H9 (cell line): Measurements from ENCODE around the gene SLC35B1. TPM values are rescaled to one million over a fixed set of nuclear protein-coding genes. Genes with fewer than 3 reads are reported as not detected.
A peak's percentile ranks its signal among the peaks of the same experiment; 100 is the strongest.

Experiments used
- DNase-seq: peaks from one replicate; pipeline ENCODE4 v3.0.0-alpha.2; 2017
- H2AFZ ChIP-seq: one replicate; pipeline ENCODE4 v1.6.1; 2013; ENCODE audit warnings: mild to moderate bottlenecking, low read length, control low read depth, moderate library complexity
- H2AK5ac ChIP-seq: 2 replicates; pipeline ENCODE4 v1.6.1; 2013; ENCODE audit warnings: low read length, control low read depth, mixed read lengths; ENCODE audit not compliant: insufficient read length
- H2BK120ac ChIP-seq: one replicate; pipeline ENCODE4 v1.6.1; 2013; ENCODE audit warnings: low read depth, mild to moderate bottlenecking, low read length, control low read depth, inconsistent platforms; ENCODE audit not compliant: poor library complexity, severe bottlenecking
- H2BK12ac ChIP-seq: 2 replicates; pipeline ENCODE4 v1.6.1; 2013; ENCODE audit warnings: low read length, control low read depth, mixed read lengths, low read depth; ENCODE audit not compliant: insufficient read length
- H2BK15ac ChIP-seq: 2 replicates; pipeline ENCODE4 v1.6.1; 2013; ENCODE audit warnings: low read depth, low read length, control low read depth
- H2BK20ac ChIP-seq: one replicate; pipeline ENCODE4 v1.6.1; 2013; ENCODE audit warnings: low read depth, mild to moderate bottlenecking, low read length, control low read depth, inconsistent platforms; ENCODE audit not compliant: poor library complexity, severe bottlenecking
- H2BK5ac ChIP-seq: 2 replicates; pipeline ENCODE4 v1.6.1; 2013; ENCODE audit warnings: low read length, control low read depth, mixed read lengths; ENCODE audit not compliant: insufficient read length
- H3K14ac ChIP-seq: 2 replicates; pipeline ENCODE4 v1.6.1; 2013; ENCODE audit warnings: low read length, control low read depth; ENCODE audit not compliant: insufficient read depth
- H3K18ac ChIP-seq: 2 replicates; pipeline ENCODE4 v1.6.1; 2013; ENCODE audit warnings: low read depth, mild to moderate bottlenecking, mixed read lengths, low read length, control low read depth; ENCODE audit not compliant: insufficient read length
- H3K23ac ChIP-seq: 2 replicates; pipeline ENCODE4 v1.6.1; 2013; ENCODE audit warnings: low read length, control low read depth, mixed read lengths, low read depth; ENCODE audit not compliant: insufficient read length
- H3K23me2 ChIP-seq: 2 replicates; pipeline ENCODE4 v1.6.1; 2013; ENCODE audit warnings: low read depth, mild to moderate bottlenecking, mixed read lengths, low read length, control low read depth; ENCODE audit not compliant: insufficient read length, poor library complexity, severe bottlenecking
- H3K27ac ChIP-seq: 2 replicates; pipeline ENCODE4 v1.5.1; 2013; ENCODE audit warnings: low read length, control low read depth, mixed read lengths, low read depth; ENCODE audit not compliant: insufficient read length
- H3K27me3 ChIP-seq: 2 replicates; pipeline ENCODE4 v1.6.1; 2013; ENCODE audit warnings: low read length, control low read depth, inconsistent platforms; ENCODE audit not compliant: insufficient read depth
- H3K4ac ChIP-seq: 2 replicates; pipeline ENCODE4 v1.6.1; 2013; ENCODE audit warnings: low read depth, mild to moderate bottlenecking, control low read depth, inconsistent platforms, low read length, moderate library complexity
- H3K4me1 ChIP-seq: 2 replicates; pipeline ENCODE4 v1.6.1; 2013; ENCODE audit warnings: low read length, control low read depth, inconsistent platforms; ENCODE audit not compliant: insufficient read depth
- H3K4me2 ChIP-seq: 2 replicates; pipeline ENCODE4 v1.6.1; 2013; ENCODE audit warnings: low read length, control low read depth, mixed read lengths; ENCODE audit not compliant: insufficient read length, insufficient read depth
- H3K56ac ChIP-seq: 2 replicates; pipeline ENCODE4 v1.6.1; 2013; ENCODE audit warnings: low read depth, mild to moderate bottlenecking, mixed read lengths, low read length, control low read depth; ENCODE audit not compliant: insufficient read length
- H3K79me1 ChIP-seq: 2 replicates; pipeline ENCODE4 v1.6.1; 2013; ENCODE audit warnings: low read depth, mild to moderate bottlenecking, moderate library complexity, low read length, control low read depth, inconsistent platforms; ENCODE audit not compliant: insufficient read depth, poor library complexity, severe bottlenecking
- H3K79me2 ChIP-seq: 2 replicates; pipeline ENCODE4 v1.6.1; 2013; ENCODE audit warnings: low read length, control low read depth, inconsistent platforms; ENCODE audit not compliant: insufficient read depth
- H3K9ac ChIP-seq: 2 replicates; pipeline ENCODE4 v1.6.1; 2013; ENCODE audit warnings: low read length, control low read depth, mixed read lengths; ENCODE audit not compliant: insufficient read length; ENCODE audit errors: extremely low read depth
- H3K9me3 ChIP-seq: one replicate; pipeline ENCODE4 v1.6.1; 2013; ENCODE audit warnings: low read depth, low read length, inconsistent platforms; ENCODE audit not compliant: control insufficient read depth
- H3T11ph ChIP-seq: one replicate; pipeline ENCODE4 v1.6.1; 2013; ENCODE audit warnings: mild to moderate bottlenecking, low read length, control low read depth, inconsistent platforms
- H4K20me1 ChIP-seq: one replicate; pipeline ENCODE4 v1.6.1; 2013; ENCODE audit not compliant: control insufficient read depth, insufficient read length, insufficient read depth
- H4K5ac ChIP-seq: 2 replicates; pipeline ENCODE4 v1.6.1; 2013; ENCODE audit warnings: low read depth, mild to moderate bottlenecking, mixed read lengths, low read length, control low read depth; ENCODE audit not compliant: insufficient read length
- H4K8ac ChIP-seq: replicated peaks from 2 replicates; pipeline ENCODE4 v1.6.1; 2013; ENCODE audit warnings: low read length, control low read depth, mixed read lengths, low read depth; ENCODE audit not compliant: insufficient read length
- H4K91ac ChIP-seq: 2 replicates; pipeline ENCODE4 v1.6.1; 2013; ENCODE audit warnings: low read depth, mild to moderate bottlenecking, moderate library complexity, mixed read lengths, low read length, control low read depth; ENCODE audit not compliant: insufficient read length
- H3K27ac Mint-ChIP-seq, 3 experiments: 2 replicates in 2 of 3; 3 replicates in 1 of 3; pipeline ENCODE4 v1.8.0; 2020 to 2021; ENCODE audit warnings: mixed read lengths in 3 of 3, mild to moderate bottlenecking in 1 of 3, moderate library complexity in 1 of 3
- H3K27me3 Mint-ChIP-seq: 2 replicates; pipeline ENCODE4 v1.8.0; 2021; ENCODE audit warnings: low read depth, mild to moderate bottlenecking, moderate library complexity, mixed read lengths
- H3K36me3 Mint-ChIP-seq, 3 experiments: 2 replicates in 2 of 3; 3 replicates in 1 of 3; pipeline ENCODE4 v1.8.0; 2020 to 2021; ENCODE audit warnings: low read depth in 3 of 3, mixed read lengths in 3 of 3; ENCODE audit not compliant: insufficient read depth in 1 of 3
- H3K4me1 Mint-ChIP-seq, 2 experiments: 2 replicates each; pipeline ENCODE4 v1.8.0; 2020; ENCODE audit warnings: mixed read lengths in 2 of 2
- H3K4me3 Mint-ChIP-seq, 2 experiments: 2 replicates in 1 of 2; 3 replicates in 1 of 2; pipeline ENCODE4 v1.8.0; 2020 to 2021; ENCODE audit warnings: mild to moderate bottlenecking in 2 of 2, mixed read lengths in 2 of 2, moderate library complexity in 1 of 2
- H3K9me3 Mint-ChIP-seq, 2 experiments: 2 replicates in 1 of 2; 3 replicates in 1 of 2; pipeline ENCODE4 v1.8.0; 2020; ENCODE audit warnings: mild to moderate bottlenecking in 2 of 2, mixed read lengths in 2 of 2, moderate library complexity in 1 of 2
- WGBS: extraction: QIAGEN DNeasy Blood & Tissue Kit; methylation state at CpG from one replicate; pipeline ENCODE4 v1.1.7; 2013; ENCODE audit warnings: missing lambda C conversion rate, low lambda C conversion rate, mixed read lengths; ENCODE audit not compliant: insufficient read length; ENCODE audit errors: extremely low coverage; 5-methylcytosine and 5-hydroxymethylcytosine counted together
- total RNA-seq: library from RNA; stranded (reverse); gene quantifications from 2 replicates; pipeline ENCODE4 v1.2.1, GENCODE V29; 2021
- TF ChIP-seq, protein P1 (sequence below): fragments of 200-600 bp; sonication (generic); conservative IDR thresholded peaks from 3 replicates; pipeline ENCODE4 v1.8.0; 2021; ENCODE audit warnings: antibody characterized with exemption, mild to moderate bottlenecking

SLC35B1 gene
- total RNA-seq, 1 experiment from 2014 or later, result 58.9 TPM

GRCh38 chr17:49691086-49691676 lies 16.6 kb downstream of the SLC35B1 start:
- Histone ChIP-seq H2BK12ac (no peak overlapping the region), H4K5ac (no peak overlapping the region), H3K4ac (no peak overlapping the region), H3K56ac (no peak overlapping the region), H3K27me3 (no peaks in the 10 kb centered on the region), H3K79me2 (no peaks in the 10 kb centered on the region), H3K27ac (no peak overlapping the region), H3K18ac (no peak overlapping the region), H3K9me3 (no peaks in the 10 kb centered on the region), H3K23ac (no peak overlapping the region), H2BK15ac (no peak overlapping the region), H2BK120ac (no peak overlapping the region), H3K14ac (no peak overlapping the region), H2BK20ac (no peak overlapping the region), H3K9ac (no peak overlapping the region), H2AK5ac (no peak overlapping the region), H3K4me2 (no peak overlapping the region), H3T11ph (no peak overlapping the region), H4K8ac (no peak overlapping the region), H3K79me1 (no peaks in the 10 kb centered on the region), H2BK5ac (no peak overlapping the region), H3K23me2 (no peaks in the 10 kb centered on the region), H4K20me1 (no peaks in the 10 kb centered on the region), H3K4me1 (peaks cover 9% of the 10 kb centered on the region; the same call in 1 of the 2 replicates), H2AFZ (no peak overlapping the region), H4K91ac (no peak overlapping the region)
- Mint-ChIP-seq H3K9me3 (no peaks in the 10 kb centered on the region), H3K4me1 (peaks cover 22 to 26% of the 10 kb centered on the region in 2 experiments), H3K27ac (peak overlapping the region in 1 of 3 experiments; percentile 0; a peak in 1 of 7 replicates), H3K36me3 (no peaks in the 10 kb centered on the region), H3K27me3 (peaks cover 10% of the 10 kb centered on the region), H3K4me3 (no peak overlapping the region)
- DNase-seq, result no peak
- no CpG with 5 or more reads among the region's 9 CpGs for WGBS
- TF ChIP-seq, protein P1, sequence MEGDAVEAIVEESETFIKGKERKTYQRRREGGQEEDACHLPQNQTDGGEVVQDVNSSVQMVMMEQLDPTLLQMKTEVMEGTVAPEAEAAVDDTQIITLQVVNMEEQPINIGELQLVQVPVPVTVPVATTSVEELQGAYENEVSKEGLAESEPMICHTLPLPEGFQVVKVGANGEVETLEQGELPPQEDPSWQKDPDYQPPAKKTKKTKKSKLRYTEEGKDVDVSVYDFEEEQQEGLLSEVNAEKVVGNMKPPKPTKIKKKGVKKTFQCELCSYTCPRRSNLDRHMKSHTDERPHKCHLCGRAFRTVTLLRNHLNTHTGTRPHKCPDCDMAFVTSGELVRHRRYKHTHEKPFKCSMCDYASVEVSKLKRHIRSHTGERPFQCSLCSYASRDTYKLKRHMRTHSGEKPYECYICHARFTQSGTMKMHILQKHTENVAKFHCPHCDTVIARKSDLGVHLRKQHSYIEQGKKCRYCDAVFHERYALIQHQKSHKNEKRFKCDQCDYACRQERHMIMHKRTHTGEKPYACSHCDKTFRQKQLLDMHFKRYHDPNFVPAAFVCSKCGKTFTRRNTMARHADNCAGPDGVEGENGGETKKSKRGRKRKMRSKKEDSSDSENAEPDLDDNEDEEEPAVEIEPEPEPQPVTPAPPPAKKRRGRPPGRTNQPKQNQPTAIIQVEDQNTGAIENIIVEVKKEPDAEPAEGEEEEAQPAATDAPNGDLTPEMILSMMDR, result no peak
